ENCODE measurements around the gene PSTK. TPM values are rescaled to one million over a fixed set of nuclear protein-coding genes. Genes with fewer than 3 reads are reported as not detected.

Gene PSTK
- total and polyA plus RNA-seq, 7 experiments from 2014 or later: 4.3 to 13.2 (median 8.9) TPM

DNA sequence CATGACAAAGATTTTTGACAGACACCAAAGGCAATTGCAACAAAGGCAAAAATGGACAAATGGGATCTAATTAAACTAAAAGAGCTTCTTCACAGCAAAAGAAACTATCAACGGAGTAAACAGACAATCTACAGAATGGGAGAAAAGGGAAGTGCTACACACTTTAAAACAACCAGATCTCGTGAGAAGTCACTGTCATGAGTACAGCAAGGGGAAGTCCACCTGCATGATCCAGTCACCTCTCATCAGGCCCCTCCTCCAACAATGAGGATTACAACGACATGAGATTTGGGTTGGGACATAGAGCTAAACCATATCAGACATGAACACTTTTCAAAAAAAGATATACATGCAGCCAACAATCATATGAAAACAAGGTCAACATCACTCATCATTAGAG lies 11.5 kb upstream of the PSTK start:
- intact Hi-C loops (cut with micrococcal nuclease): no loop called here
- no peaks in the 10 kb centered on the region for H3K27me3 ChIP-seq (ENCODE audit: control insufficient read depth in 2 of 2, insufficient read depth in 2 of 2, low read length in 2 of 2)
- CTCF ChIA-PET: interaction anchor here (0.6 kb wide), 1 partner anchor 9 kb away, joined by 4 read pairs; no protein-coding TSS in a partner anchor

DNA sequence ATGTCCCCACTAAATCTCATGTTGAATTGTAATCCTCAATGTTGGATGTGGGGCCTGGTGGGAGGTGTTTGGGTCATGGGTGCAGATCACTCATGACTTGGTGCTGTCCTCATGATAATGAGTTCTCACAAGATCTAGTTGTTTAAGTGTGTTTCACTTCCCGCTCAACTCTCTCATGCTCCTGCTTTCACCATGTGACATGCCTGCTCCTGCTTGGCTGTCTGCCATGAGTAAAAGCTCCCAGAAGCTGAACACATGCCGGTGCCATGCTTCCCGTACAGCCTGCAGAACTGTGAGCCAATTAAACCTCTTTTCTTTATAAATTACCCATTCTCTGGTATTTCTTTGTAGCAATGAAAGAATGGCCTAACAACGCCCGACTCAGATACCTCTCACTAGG lies 6.2 kb upstream of the PSTK start:
- Mint-ChIP-seq H3K27ac (no peak overlapping the region), H3K9me3 (peaks cover 0 to 5% (median 1%) of the 10 kb centered on the region in 11 donors), H3K4me3 (no peak overlapping the region), H3K27me3 (peaks cover 0 to 24% (median 4%) of the 10 kb centered on the region in 5 donors), H3K36me3 (no peaks in the 10 kb centered on the region), H3K4me1 (peaks cover 0 to 3% (median 0%) of the 10 kb centered on the region in 7 donors)
- intact Hi-C loops (cut with micrococcal nuclease): no loop called here
- H3K4me1 ChIP-seq (ENCODE audit: control insufficient read depth in 2 of 2, insufficient read depth in 2 of 2, low read length in 2 of 2): no peaks in the 10 kb centered on the region
- H3K9me3 ChIP-seq (ENCODE audit: control insufficient read depth in 2 of 3, low read length in 3 of 3): no peaks in the 10 kb centered on the region
- no peaks in the 10 kb centered on the region for H3K36me3 ChIP-seq (ENCODE audit: control insufficient read depth in 2 of 3, insufficient read depth in 3 of 3, low read length in 3 of 3)
- POLR2A ChIA-PET: no interaction called here
- DNase-seq (no peak), ATAC-seq (no peak)
- no peak overlapping the region for H3K27ac ChIP-seq (ENCODE audit: low read depth, low read length)
- H3K27me3 ChIP-seq (ENCODE audit: control insufficient read depth in 2 of 2, insufficient read depth in 2 of 2, low read length in 2 of 2): no peaks in the 10 kb centered on the region
- CTCF ChIA-PET: interaction anchor here (0.6 kb wide), 1 partner anchor 1114 kb away, joined by 4 read pairs; no protein-coding TSS in a partner anchor
- no peak overlapping the region for H3K4me3 ChIP-seq (ENCODE audit: low read length)

More for the DNA sequence above, 11.5 kb upstream of the PSTK start:
- Mint-ChIP-seq H3K27ac (no peak overlapping the region), H3K4me3 (no peak overlapping the region), H3K36me3 (peaks cover 0 to 16% (median 12%) of the 10 kb centered on the region in 5 donors), H3K27me3 (peaks cover 5 to 34% (median 16%) of the 10 kb centered on the region in 5 donors), H3K4me1 (no peaks in the 10 kb centered on the region), H3K9me3 (peaks cover 9 to 49% (median 33%) of the 10 kb centered on the region in 11 donors)
- Histone ChIP-seq H3K36me3 (ENCODE audit: control insufficient read depth in 2 of 3, insufficient read depth in 3 of 3, low read length in 3 of 3) (no peaks in the 10 kb centered on the region), H3K9me3 (ENCODE audit: control insufficient read depth in 2 of 3, low read length in 3 of 3) (peaks cover 0 to 8% (median 0%) of the 10 kb centered on the region in 3 experiments), H3K27ac (ENCODE audit: low read depth, low read length) (no peak overlapping the region), H3K4me3 (ENCODE audit: low read length) (no peak overlapping the region), H3K4me1 (ENCODE audit: control insufficient read depth in 2 of 2, insufficient read depth in 2 of 2, low read length in 2 of 2) (no peaks in the 10 kb centered on the region)
- POLR2A ChIA-PET: no interaction called here
- DNase-seq (no peak), ATAC-seq (no peak)

DNA sequence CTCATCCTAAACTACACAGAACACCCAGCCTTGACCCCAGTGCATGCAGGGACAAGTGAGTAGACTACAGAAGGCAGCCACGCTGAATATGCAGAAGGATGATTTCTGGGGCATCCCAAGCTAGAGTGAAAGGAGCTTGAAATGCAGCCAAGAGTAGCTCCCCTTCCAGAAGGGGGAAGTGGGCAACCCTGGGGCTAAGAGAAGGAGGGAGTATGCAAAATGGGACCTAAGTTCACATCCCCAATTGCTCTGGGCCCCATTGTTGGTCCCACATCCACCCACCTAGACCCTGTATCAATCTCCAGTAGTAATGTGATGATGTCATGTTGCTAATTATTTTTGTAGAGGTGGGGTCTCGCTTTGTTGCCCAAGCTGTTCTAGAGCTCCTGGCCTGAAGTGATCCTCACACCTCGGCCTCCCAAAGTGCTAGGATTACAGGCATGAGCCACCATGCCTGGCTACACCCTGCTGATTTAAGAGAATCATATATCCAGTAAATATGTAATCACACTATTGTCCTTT lies 5.6 kb upstream of the PSTK start:
- Histone ChIP-seq H3K9me3 (ENCODE audit: control insufficient read depth in 2 of 3, low read length in 3 of 3) (no peaks in the 10 kb centered on the region), H3K4me3 (ENCODE audit: low read length) (no peak overlapping the region), H3K36me3 (ENCODE audit: control insufficient read depth in 2 of 3, insufficient read depth in 3 of 3, low read length in 3 of 3) (no peaks in the 10 kb centered on the region), H3K27ac (ENCODE audit: low read depth, low read length) (no peak overlapping the region), H3K27me3 (ENCODE audit: control insufficient read depth in 2 of 2, insufficient read depth in 2 of 2, low read length in 2 of 2) (no peaks in the 10 kb centered on the region), H3K4me1 (ENCODE audit: control insufficient read depth in 2 of 2, insufficient read depth in 2 of 2, low read length in 2 of 2) (no peaks in the 10 kb centered on the region)
- POLR2A ChIA-PET: no interaction called here
- Mint-ChIP-seq H3K4me3 (no peak overlapping the region), H3K27ac (no peak overlapping the region), H3K36me3 (no peaks in the 10 kb centered on the region), H3K4me1 (peaks cover 0 to 3% (median under 1%) of the 10 kb centered on the region in 7 donors), H3K9me3 (peaks cover 0 to 1% (median 0%) of the 10 kb centered on the region in 11 donors), H3K27me3 (peaks cover 0 to 21% (median 0%) of the 10 kb centered on the region in 5 donors)
- CTCF ChIA-PET: no interaction called here
- ATAC-seq (no peak), DNase-seq (no peak)
- intact Hi-C loops (cut with micrococcal nuclease): no loop called here

DNA sequence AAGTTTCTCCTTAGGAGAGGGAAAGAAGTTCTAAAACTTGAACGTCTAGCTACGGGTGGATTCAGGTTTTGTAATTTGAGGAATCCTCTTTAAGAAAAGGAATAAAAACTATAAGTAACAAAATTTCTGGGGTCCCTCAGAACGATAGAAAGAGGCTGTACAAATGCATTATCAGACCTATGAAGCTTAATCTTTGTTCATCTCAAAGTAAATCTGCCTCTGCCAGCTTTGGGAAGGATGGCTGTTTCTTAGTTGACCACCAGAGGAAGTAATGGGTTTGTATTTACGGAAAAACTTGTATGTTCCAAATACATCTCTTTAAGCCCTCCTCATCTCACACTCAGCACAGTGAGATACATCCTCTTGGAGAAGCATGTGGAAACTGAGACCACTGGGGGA lies 864 bp downstream of the PSTK start:
- CTCF ChIA-PET: interaction anchor here (1.4 to 1.5 kb wide), 2 partner anchors 17 to 29 kb away, joined by 4 to 5 read pairs; no protein-coding TSS in a partner anchor
- intact Hi-C loops (cut with micrococcal nuclease): loop anchor here (1.0 to 10.0 kb wide), 3 partner anchors 27 to 1006 kb away; partner anchors contain the start of genes C10orf88 (in 1 of the 2), IKZF5 (in 1 of the 2) and NSMCE4A (in 1 of the 2)
- no peaks in the 10 kb centered on the region for H3K9me3 ChIP-seq (ENCODE audit: control insufficient read depth in 2 of 3, low read length in 3 of 3)
- Mint-ChIP-seq H3K4me3 (peak overlapping the region; percentile 87 to 95 (median 91)), H3K27ac (peak overlapping the region; percentile 20 to 97 (median 95)), H3K27me3 (peaks cover 0 to 9% (median 0%) of the 10 kb centered on the region in 5 donors), H3K4me1 (peaks cover 15 to 29% (median 24%) of the 10 kb centered on the region in 7 donors), H3K9me3 (peaks cover 0 to 5% (median 0%) of the 10 kb centered on the region in 11 donors), H3K36me3 (peaks cover 3 to 5% (median 5%) of the 10 kb centered on the region in 5 donors)
- ATAC-seq: no peak
- peaks cover 7 to 14% of the 10 kb centered on the region in 2 donors for H3K4me1 ChIP-seq (ENCODE audit: control insufficient read depth in 2 of 2, insufficient read depth in 2 of 2, low read length in 2 of 2)
- peaks cover 0 to 3% (median 0%) of the 10 kb centered on the region in 3 experiments for H3K36me3 ChIP-seq (ENCODE audit: control insufficient read depth in 2 of 3, insufficient read depth in 3 of 3, low read length in 3 of 3)
- peak overlapping the region; percentile 41 for H3K4me3 ChIP-seq (ENCODE audit: low read length)
- DNase-seq: peak in 1 of 9 donors; percentile 11
- POLR2A ChIA-PET: interaction anchor here (0.6 to 6.2 kb wide), 4 partner anchors 27 to 101 kb away, joined by 3 to 71 read pairs (median 10); partner anchors contain the start of genes ACADSB, C10orf88 and IKZF5
- no peaks in the 10 kb centered on the region for H3K27me3 ChIP-seq (ENCODE audit: control insufficient read depth in 2 of 2, insufficient read depth in 2 of 2, low read length in 2 of 2)
- no peak overlapping the region for H3K27ac ChIP-seq (ENCODE audit: low read depth, low read length)

DNA sequence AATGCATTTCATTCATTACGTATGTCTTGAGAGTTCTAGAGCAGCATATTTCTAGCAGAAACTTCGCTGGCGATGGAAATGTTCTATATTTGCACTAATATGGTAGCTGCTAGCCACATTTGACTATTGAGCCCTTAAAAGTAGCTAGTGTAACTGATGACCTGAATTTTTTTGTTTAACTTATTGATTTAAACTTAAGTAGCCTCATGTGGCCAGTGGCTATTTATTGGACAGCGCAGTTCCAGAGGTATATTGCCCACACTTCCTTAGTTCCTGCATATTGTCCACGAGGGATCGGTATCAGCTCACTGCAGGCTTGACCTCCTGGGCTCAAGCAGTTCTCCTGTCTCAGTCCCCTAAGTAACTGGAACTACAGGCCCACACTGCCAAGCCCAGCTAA lies 3.7 kb downstream of the PSTK start:
- Mint-ChIP-seq H3K27ac (no peak overlapping the region), H3K36me3 (peaks cover 3 to 8% (median 5%) of the 10 kb centered on the region in 5 donors), H3K9me3 (peaks cover 0 to 5% (median 0%) of the 10 kb centered on the region in 11 donors), H3K4me3 (no peak overlapping the region), H3K4me1 (peaks cover 13 to 29% (median 24%) of the 10 kb centered on the region in 7 donors), H3K27me3 (no peaks in the 10 kb centered on the region)
- no peaks in the 10 kb centered on the region for H3K27me3 ChIP-seq (ENCODE audit: control insufficient read depth in 2 of 2, insufficient read depth in 2 of 2, low read length in 2 of 2)
- POLR2A ChIA-PET: interaction anchor here (0.6 to 6.2 kb wide), 2 partner anchors 24 to 56 kb away, joined by 4 to 71 read pairs; partner anchors contain the start of genes ACADSB and IKZF5
- no peak overlapping the region for H3K4me3 ChIP-seq (ENCODE audit: low read length)
- intact Hi-C loops (cut with micrococcal nuclease): loop anchor here in 1 of 2 donors (10.0 kb wide), 1 partner anchor 1009 kb away; the partner anchor contains the start of gene NSMCE4A
- H3K4me1 ChIP-seq (ENCODE audit: control insufficient read depth in 2 of 2, insufficient read depth in 2 of 2, low read length in 2 of 2): peaks cover 7 to 14% of the 10 kb centered on the region in 2 donors
- DNase-seq (no peak), ATAC-seq (no peak)
- no peak overlapping the region for H3K27ac ChIP-seq (ENCODE audit: low read depth, low read length)
- CTCF ChIA-PET: interaction anchor here (0.6 kb wide), 1 partner anchor 172 kb away, joined by 4 read pairs; no protein-coding TSS in a partner anchor
- no peaks in the 10 kb centered on the region for H3K9me3 ChIP-seq (ENCODE audit: control insufficient read depth in 2 of 3, low read length in 3 of 3)
- H3K36me3 ChIP-seq (ENCODE audit: control insufficient read depth in 2 of 3, insufficient read depth in 3 of 3, low read length in 3 of 3): peaks cover 0 to 3% (median 0%) of the 10 kb centered on the region in 3 experiments

DNA sequence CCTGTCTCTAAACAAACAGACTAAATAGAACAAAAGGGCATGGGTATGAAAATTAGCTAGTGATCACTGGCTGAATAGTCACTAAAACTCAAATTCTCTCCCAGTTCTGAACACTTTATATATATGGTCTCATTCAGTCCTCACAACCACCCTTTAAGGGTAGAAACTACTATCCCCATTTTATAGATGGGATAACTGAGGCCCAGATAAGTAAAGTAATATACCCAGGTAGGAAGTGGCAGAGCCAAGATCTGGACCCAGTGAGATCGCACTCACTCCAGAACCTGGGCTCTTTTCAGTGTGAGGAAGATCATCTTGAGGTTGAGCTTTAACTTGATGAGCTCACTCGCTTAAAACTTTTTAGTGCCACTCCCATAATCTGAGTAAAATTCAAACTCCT lies 4.5 kb downstream of the PSTK start:
- CTCF ChIA-PET: no interaction called here
- H3K27ac ChIP-seq (ENCODE audit: low read depth, low read length): no peak overlapping the region
- H3K9me3 ChIP-seq (ENCODE audit: control insufficient read depth in 2 of 3, low read length in 3 of 3): no peaks in the 10 kb centered on the region
- peaks cover 13 to 28% (median 23%) of the 10 kb centered on the region in 7 donors for H3K4me1 Mint-ChIP-seq
- no peaks in the 10 kb centered on the region for H3K27me3 ChIP-seq (ENCODE audit: control insufficient read depth in 2 of 2, insufficient read depth in 2 of 2, low read length in 2 of 2)
- DNase-seq (no peak), ATAC-seq (no peak)
- H3K9me3 Mint-ChIP-seq: peaks cover 0 to 5% (median 0%) of the 10 kb centered on the region in 11 donors
- H3K4me1 ChIP-seq (ENCODE audit: control insufficient read depth in 2 of 2, insufficient read depth in 2 of 2, low read length in 2 of 2): peaks cover 7 to 14% of the 10 kb centered on the region in 2 donors
- H3K36me3 ChIP-seq (ENCODE audit: control insufficient read depth in 2 of 3, insufficient read depth in 3 of 3, low read length in 3 of 3): peaks cover 0 to 3% (median 0%) of the 10 kb centered on the region in 3 experiments
- no peak overlapping the region for H3K4me3 Mint-ChIP-seq
- no peak overlapping the region for H3K4me3 ChIP-seq (ENCODE audit: low read length)
- H3K36me3 Mint-ChIP-seq: peaks cover 3 to 8% (median 5%) of the 10 kb centered on the region in 5 donors
- POLR2A ChIA-PET: interaction anchor here (6.2 kb wide), 1 partner anchor 23 kb away, joined by 71 read pairs; the partner anchor contains the start of genes ACADSB and IKZF5
- intact Hi-C loops (cut with micrococcal nuclease): loop anchor here in 1 of 2 donors (10.0 kb wide), 1 partner anchor 1010 kb away; the partner anchor contains the start of gene NSMCE4A
- peak overlapping the region in 2 of 9 donors; percentile 3 to 33 for H3K27ac Mint-ChIP-seq
- no peaks in the 10 kb centered on the region for H3K27me3 Mint-ChIP-seq
